AG10803 (cell line): ENCODE results near the gene PDE6A.

Experiments
- DNase-seq: peaks from one replicate; pipeline ENCODE4 v3.0.0; 2010; ENCODE audit warnings: low read depth
- H3K4me3 ChIP-seq: 2 replicates; pipeline ENCODE4 v1.5.1; 2011; ENCODE audit warnings: mild to moderate bottlenecking, low read length, control low read depth
- CTCF ChIP-seq: conservative IDR thresholded peaks from 2 replicates; pipeline ENCODE4 v1.5.1; 2011; ENCODE audit warnings: mild to moderate bottlenecking, low read length, control low read depth, inconsistent platforms

The PDE6A gene

GRCh38 chr5:149961186-149961685 lies 16.6 kb upstream of the PDE6A start:
- TF ChIP-seq CTCF: no peak
- peak overlapping the region; percentile 74 for H3K4me3 ChIP-seq
- no peak for DNase-seq

- DNase-seq: peak; percentile 97
- no peak for TF ChIP-seq CTCF
- H3K4me3 ChIP-seq: peak within 1 kb of the TSS; percentile 74
Measured at GRCh38 chr5:149960272-149961185, 15.9 kb upstream of the PDE6A start, which contains the start of gene SLC26A2. SLC26A2 (plus strand) TSS chr5:149960758; CDS start chr5:149977653, 16,895 bp downstream.

GRCh38 chr5:149959406-149960236 lies 15.0 kb upstream of the PDE6A start:
- peak overlapping the region; percentile 74 for H3K4me3 ChIP-seq
- TF ChIP-seq CTCF: peak; percentile 53
- DNase-seq: peak; percentile 45

- no peak overlapping the region for H3K4me3 ChIP-seq
- no peak for TF ChIP-seq CTCF
- no peak for DNase-seq
Measured at GRCh38 chr5:149957855-149958254, 13.3 kb upstream of the PDE6A start.

- no peak for TF ChIP-seq CTCF
- no peak overlapping the region for H3K4me3 ChIP-seq
- DNase-seq: no peak
Measured at GRCh38 chr5:149956685-149957084, 12.1 kb upstream of the PDE6A start.

GRCh38 chr5:149954798-149955197 lies 10.2 kb upstream of the PDE6A start:
- no peak for TF ChIP-seq CTCF
- no peak overlapping the region for H3K4me3 ChIP-seq
- no peak for DNase-seq
